Cardiac muscle cell (in vitro differentiated cells and primary cell): Measurements from ENCODE around the gene ATXN10. TPM values are rescaled to one million over a fixed set of nuclear protein-coding genes. Genes with fewer than 3 reads are reported as not detected.
"Not testable (repeated sequence)": the region's sequence is repeated elsewhere in the genome, so short reads cannot be mapped to it uniquely, and the experiment has no call there.

Experiments
- DNase-seq, 2 donors: peaks; one replicate each; pipeline versions ENCODE4 v3.0.0 to v3.0.0-alpha.2; 2010 to 2017; ENCODE audit warnings: low read depth in 1 of 2, low spot score in 1 of 2
- H3K27ac ChIP-seq: fragments of 200-600 bp; sonication (generic); 2 replicates; pipeline ENCODE4 v1.5.1; 2016
- H3K27me3 ChIP-seq: fragments of 200-600 bp; sonication (generic); 2 replicates; pipeline ENCODE4 v1.6.0; 2016; ENCODE audit warnings: control low read depth
- H3K36me3 ChIP-seq: fragments of 200-600 bp; sonication (generic); 2 replicates; pipeline ENCODE4 v1.5.1; 2016; ENCODE audit warnings: control low read depth
- H3K4me1 ChIP-seq: fragments of 200-600 bp; sonication (generic); 2 replicates; pipeline ENCODE4 v1.8.1; 2017; ENCODE audit warnings: low read depth, mild to moderate bottlenecking, mixed run types
- H3K4me3 ChIP-seq: fragments of 200-600 bp; sonication (generic); 2 replicates; pipeline ENCODE4 v1.5.1; 2016; ENCODE audit warnings: mild to moderate bottlenecking
- H3K9me3 ChIP-seq: fragments of 200-600 bp; sonication (generic); 2 replicates; pipeline ENCODE4 v1.5.1; 2017; ENCODE audit warnings: low read depth, mild to moderate bottlenecking, control low read depth
- polyA plus RNA-seq: library from polyadenylated mRNA; unstranded; fragments of >200 nt; fragmentation: Nextera tagmentation; extraction: Ambion mirVana; gene quantifications from 2 replicates; pipeline ENCODE4 v1.2.1, GENCODE V29; 2016
- total RNA-seq: library from RNA; depleted of rRNA; stranded (reverse); fragments of >200 nt; gene quantifications from 2 replicates; pipeline ENCODE4 v1.2.3, GENCODE V29; 2016
- TF ChIP-seq, protein P1 (sequence below): IDR thresholded peaks from 2 replicates; pipeline ENCODE4 v1.5.1; 2012; ENCODE audit warnings: low read depth, mild to moderate bottlenecking, low read length

ATXN10 gene
- total and polyA plus RNA-seq, 2 experiments from 2014 or later = 67.3 to 279 TPM

DNA sequence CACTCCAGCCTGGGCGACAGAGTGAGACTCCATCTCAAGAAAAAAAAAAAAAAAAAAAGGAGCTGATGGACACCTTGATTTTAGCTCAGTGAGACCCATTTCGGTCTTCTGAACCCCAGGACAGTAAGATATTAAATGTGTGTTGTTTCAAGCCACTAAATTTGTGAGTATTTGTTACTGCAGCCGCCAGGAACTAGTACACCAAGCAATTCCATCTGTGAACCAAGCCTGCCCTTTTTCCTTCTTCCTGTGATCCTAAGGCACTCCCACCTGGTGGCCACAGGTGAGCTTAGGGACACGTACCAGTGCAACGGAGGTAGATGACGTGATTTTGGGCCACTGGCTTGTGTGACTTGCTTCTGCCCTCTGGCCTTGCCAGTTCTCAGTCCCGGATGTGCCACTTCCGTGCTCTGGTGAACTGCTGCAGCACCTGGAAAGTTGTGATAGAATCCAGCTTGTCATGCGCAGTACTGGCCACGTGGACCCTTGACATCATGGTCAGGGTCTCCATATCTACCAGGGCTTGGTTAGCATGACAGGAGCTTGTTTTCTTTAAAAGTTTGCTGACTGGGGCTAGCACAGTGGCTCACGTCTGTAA lies 19.6 kb upstream of the ATXN10 start:
- peaks cover 54% of the 10 kb centered on the region for H3K27me3 ChIP-seq
- no peak overlapping the region for H3K27ac ChIP-seq
- H3K4me3 ChIP-seq = no peak overlapping the region
- TF ChIP-seq, protein P1, sequence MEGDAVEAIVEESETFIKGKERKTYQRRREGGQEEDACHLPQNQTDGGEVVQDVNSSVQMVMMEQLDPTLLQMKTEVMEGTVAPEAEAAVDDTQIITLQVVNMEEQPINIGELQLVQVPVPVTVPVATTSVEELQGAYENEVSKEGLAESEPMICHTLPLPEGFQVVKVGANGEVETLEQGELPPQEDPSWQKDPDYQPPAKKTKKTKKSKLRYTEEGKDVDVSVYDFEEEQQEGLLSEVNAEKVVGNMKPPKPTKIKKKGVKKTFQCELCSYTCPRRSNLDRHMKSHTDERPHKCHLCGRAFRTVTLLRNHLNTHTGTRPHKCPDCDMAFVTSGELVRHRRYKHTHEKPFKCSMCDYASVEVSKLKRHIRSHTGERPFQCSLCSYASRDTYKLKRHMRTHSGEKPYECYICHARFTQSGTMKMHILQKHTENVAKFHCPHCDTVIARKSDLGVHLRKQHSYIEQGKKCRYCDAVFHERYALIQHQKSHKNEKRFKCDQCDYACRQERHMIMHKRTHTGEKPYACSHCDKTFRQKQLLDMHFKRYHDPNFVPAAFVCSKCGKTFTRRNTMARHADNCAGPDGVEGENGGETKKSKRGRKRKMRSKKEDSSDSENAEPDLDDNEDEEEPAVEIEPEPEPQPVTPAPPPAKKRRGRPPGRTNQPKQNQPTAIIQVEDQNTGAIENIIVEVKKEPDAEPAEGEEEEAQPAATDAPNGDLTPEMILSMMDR = no peak
- DNase-seq = no peak
- H3K36me3 ChIP-seq = no peaks in the 10 kb centered on the region
- no peaks in the 10 kb centered on the region for H3K9me3 ChIP-seq
- H3K4me1 ChIP-seq = no peaks in the 10 kb centered on the region

DNA sequence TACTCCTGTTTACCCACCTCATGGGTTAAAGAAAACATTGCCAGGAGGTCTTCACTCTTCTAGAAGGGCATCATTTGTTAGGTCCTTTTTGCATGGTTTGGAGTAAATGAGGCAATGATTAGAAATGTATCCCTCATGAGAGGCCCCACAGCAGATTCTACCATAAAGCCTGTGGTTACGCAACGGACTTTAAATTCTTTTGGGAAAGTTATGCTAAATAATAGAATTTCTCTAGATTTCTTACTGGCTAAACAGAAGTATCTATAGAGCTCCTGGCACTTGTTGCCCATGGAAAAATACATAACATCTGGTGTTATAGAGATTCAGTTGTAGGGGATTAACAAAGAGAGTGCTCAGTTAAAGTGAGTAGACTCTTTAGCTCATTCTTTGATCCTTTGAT lies 15.1 kb upstream of the ATXN10 start:
- TF ChIP-seq, protein P1 = no peak
- Histone ChIP-seq H3K27me3 (peaks cover 27% of the 10 kb centered on the region), H3K4me3 (no peak overlapping the region), H3K27ac (no peak overlapping the region), H3K9me3 (no peaks in the 10 kb centered on the region), H3K4me1 (no peaks in the 10 kb centered on the region), H3K36me3 (no peaks in the 10 kb centered on the region)
- no peak for DNase-seq

DNA sequence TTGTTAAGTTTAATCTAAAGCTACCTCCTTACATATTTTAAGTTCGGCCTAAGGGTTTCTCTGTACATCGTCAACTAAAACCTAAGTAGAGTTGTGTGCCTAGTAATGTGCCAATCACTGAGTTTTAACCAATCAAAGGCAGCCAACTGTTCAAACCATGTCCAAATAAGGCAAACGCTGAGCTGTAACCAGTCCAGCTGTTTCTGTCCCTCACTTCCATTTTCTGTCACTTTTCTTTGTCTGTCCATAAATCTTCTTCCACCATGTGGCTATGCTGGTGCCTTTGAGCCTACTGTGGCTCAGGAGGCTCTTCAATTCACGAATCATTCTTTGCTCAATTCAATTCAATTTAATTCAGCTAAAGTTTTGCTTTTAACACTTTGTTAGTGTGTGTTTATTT lies 13.9 kb upstream of the ATXN10 start:
- TF ChIP-seq, protein P1 = no peak
- Histone ChIP-seq H3K9me3 (no peaks in the 10 kb centered on the region), H3K36me3 (no peaks in the 10 kb centered on the region), H3K4me3 (no peak overlapping the region), H3K27ac (no peak overlapping the region), H3K4me1 (no peaks in the 10 kb centered on the region), H3K27me3 (peaks cover 25% of the 10 kb centered on the region)
- no peak for DNase-seq

DNA sequence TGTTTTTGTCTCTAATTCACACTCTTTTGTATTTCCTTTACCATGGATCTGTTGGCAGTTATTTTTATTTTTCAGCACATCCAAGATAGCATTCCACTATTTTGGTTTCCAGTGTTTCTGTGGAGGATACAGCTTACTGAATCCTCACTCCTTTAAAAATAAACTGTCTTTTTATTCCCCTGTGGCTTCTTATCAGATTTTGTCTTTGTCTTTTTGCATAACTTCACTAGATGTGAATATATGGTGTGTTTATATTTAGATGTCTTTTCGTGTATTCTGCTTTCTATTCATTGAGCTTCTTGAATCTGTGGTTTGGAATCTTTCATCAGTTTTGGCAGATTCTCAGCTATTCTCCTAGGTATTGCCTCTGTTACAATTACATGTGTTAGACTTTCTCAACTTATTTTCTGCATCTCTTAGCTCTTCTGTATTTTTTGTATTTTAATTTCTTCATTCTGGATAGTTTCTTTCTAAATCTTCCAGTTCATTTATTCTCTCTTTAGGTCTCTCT lies 7.4 kb upstream of the ATXN10 start:
- TF ChIP-seq, protein P1 = no peak

DNA sequence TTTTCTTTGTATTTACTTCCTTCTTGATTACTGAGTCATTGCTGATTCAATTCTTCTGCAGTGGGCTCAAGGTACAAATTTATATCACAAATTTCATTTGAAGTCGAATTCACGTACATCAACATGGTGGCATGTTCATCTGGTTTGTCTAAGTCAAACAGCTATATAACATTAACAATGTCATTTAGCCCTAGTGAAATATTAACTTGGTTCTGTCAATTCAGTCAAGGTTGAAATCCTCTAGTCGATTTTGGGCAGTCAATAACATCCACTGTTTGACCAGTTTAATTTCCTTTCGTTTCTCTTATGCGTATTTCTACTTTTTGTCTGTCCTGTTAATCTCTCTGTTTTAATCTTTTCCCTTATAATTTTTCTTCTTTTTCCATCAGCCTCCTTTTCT lies 4.1 kb upstream of the ATXN10 start:
- H3K4me1 ChIP-seq = no peaks in the 10 kb centered on the region
- TF ChIP-seq, protein P1 = no peak
- no peak for DNase-seq
- H3K36me3 ChIP-seq = no peaks in the 10 kb centered on the region
- H3K9me3 ChIP-seq = no peaks in the 10 kb centered on the region
- peaks cover 41% of the 10 kb centered on the region for H3K27me3 ChIP-seq
- H3K4me3 ChIP-seq = no peak overlapping the region
- no peak overlapping the region for H3K27ac ChIP-seq

More for the DNA sequence above, 7.4 kb upstream of the ATXN10 start:
- no peak overlapping the region for H3K4me3 ChIP-seq
- no peaks in the 10 kb centered on the region for H3K36me3 ChIP-seq
- no peak for DNase-seq
- no peaks in the 10 kb centered on the region for H3K4me1 ChIP-seq
- H3K27me3 ChIP-seq = peaks cover 44% of the 10 kb centered on the region
- no peak overlapping the region for H3K27ac ChIP-seq
- H3K9me3 ChIP-seq = no peaks in the 10 kb centered on the region

DNA sequence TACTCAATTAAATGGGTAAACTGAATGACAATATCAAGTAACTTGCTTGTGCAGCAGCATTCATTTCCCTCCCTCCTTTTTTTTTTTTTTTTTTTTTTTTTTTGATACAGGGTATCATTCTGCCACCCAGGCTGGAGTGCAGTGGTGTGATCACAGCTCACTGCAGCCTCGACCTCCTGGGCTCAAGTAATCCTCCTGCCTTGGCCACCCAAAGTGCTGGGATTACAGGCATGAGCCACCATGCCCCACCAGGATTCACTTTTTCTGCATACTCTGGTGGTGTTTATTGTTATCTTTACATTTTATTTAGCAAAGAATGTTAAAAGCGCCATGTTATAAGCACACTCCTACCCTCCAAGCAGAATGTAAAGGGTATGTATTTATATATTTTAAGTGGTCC lies 1.3 kb upstream of the ATXN10 start:
- not testable (repeated sequence) for H3K36me3 ChIP-seq

More for the DNA sequence above, 1.3 kb upstream of the ATXN10 start:
- H3K4me1 ChIP-seq = peaks cover 10% of the 10 kb centered on the region
- H3K27me3 ChIP-seq = peaks cover 13% of the 10 kb centered on the region
- not testable (repeated sequence) for H3K27ac ChIP-seq, DNase-seq, H3K4me3 ChIP-seq, H3K9me3 ChIP-seq
